Fibroblast of lung (primary cell): ENCODE data around the gene KCNC2. TPM values are rescaled to one million over a fixed set of nuclear protein-coding genes. Genes with fewer than 3 reads are reported as not detected.

Source experiments
- DNase-seq, 2 donors: peaks; one replicate each; pipeline versions ENCODE4 v3.0.0 to v3.0.0-alpha.2; 2010; ENCODE audit warnings: low read depth in 2 of 2
- H2AFZ ChIP-seq: 2 replicates; pipeline ENCODE4 v1.5.1; 2012; ENCODE audit warnings: low read length, control low read depth, inconsistent platforms
- H3K27ac ChIP-seq: 2 replicates; pipeline ENCODE4 v1.5.1; 2011; ENCODE audit warnings: low read length, control low read depth; ENCODE audit not compliant: insufficient read depth
- H3K27me3 ChIP-seq: 2 replicates; pipeline ENCODE4 v1.5.1; 2011; ENCODE audit warnings: mild to moderate bottlenecking, low read length; ENCODE audit not compliant: control insufficient read depth, insufficient read depth
- H3K36me3 ChIP-seq: 2 replicates; pipeline ENCODE4 v1.5.1; 2011; ENCODE audit warnings: low read length; ENCODE audit not compliant: control insufficient read depth, insufficient read depth
- H3K4me1 ChIP-seq: 2 replicates; pipeline ENCODE4 v1.5.1; 2011; ENCODE audit warnings: low read length; ENCODE audit not compliant: control insufficient read depth, insufficient read depth; ENCODE audit errors: extremely low read depth
- H3K4me2 ChIP-seq: 2 replicates; pipeline ENCODE4 v1.5.1; 2011; ENCODE audit warnings: low read length, control low read depth; ENCODE audit not compliant: insufficient read depth; ENCODE audit errors: extremely low read depth
- H3K4me3 ChIP-seq, 4 experiments: fragments of 200-600 bp in 1 of 4; sonication (generic) in 1 of 4; replicated peaks in 1 of 4; 2 replicates each; pipeline ENCODE4 v1.5.1; 2011 to 2016; ENCODE audit warnings: low read length in 4 of 4, low read depth in 3 of 4, mild to moderate bottlenecking in 3 of 4, control low read depth in 2 of 4, inconsistent platforms in 1 of 4, mixed read lengths in 1 of 4; ENCODE audit not compliant: insufficient read depth in 1 of 4; ENCODE audit errors: control extremely low read depth in 1 of 4
- H3K79me2 ChIP-seq: 2 replicates; pipeline ENCODE4 v1.5.1; 2012; ENCODE audit warnings: mild to moderate bottlenecking, low read length, inconsistent platforms; ENCODE audit not compliant: control insufficient read depth, insufficient read depth
- H3K9ac ChIP-seq: 2 replicates; pipeline ENCODE4 v1.5.1; 2011; ENCODE audit warnings: mild to moderate bottlenecking, low read length, control low read depth; ENCODE audit not compliant: insufficient read depth
- H3K9me3 ChIP-seq: 2 replicates; pipeline ENCODE4 v1.5.1; 2012; ENCODE audit warnings: low read depth, low read length; ENCODE audit not compliant: control insufficient read depth, insufficient read depth
- H4K20me1 ChIP-seq: 2 replicates; pipeline ENCODE4 v1.5.1; 2011; ENCODE audit warnings: low read length; ENCODE audit not compliant: control insufficient read depth, insufficient read depth; ENCODE audit errors: extremely low read depth
- EZH2 ChIP-seq: IDR thresholded peaks from 2 replicates; pipeline ENCODE4 v1.5.1; 2012; ENCODE audit warnings: low read length, control low read depth, mild to moderate bottlenecking; ENCODE audit errors: missing control alignments
- polyA plus RNA-seq, 2 donors: library from polyadenylated mRNA; depleted of rRNA in 1 of 2; stranded (reverse) in 1 of 2; unstranded in 1 of 2; fragments of >200 nt; gene quantifications; 2 replicates each; pipeline ENCODE4 v1.2.1, GENCODE V29; 2011 to 2012; ENCODE audit warnings: missing spikeins in 1 of 2
- total RNA-seq: library from RNA; depleted of rRNA; stranded (reverse); fragments of >200 nt; gene quantifications from 2 replicates; pipeline ENCODE4 v1.2.1, GENCODE V29; 2014
- TF ChIP-seq, protein P1 (sequence below), 2 donors: IDR thresholded peaks in 1 of 2; conservative IDR thresholded peaks in 1 of 2; 1 replicate in 1 of 2; 2 replicates in 1 of 2; pipeline ENCODE4 v1.5.1; 2011 to 2012; ENCODE audit warnings: low read length in 2 of 2, control low read depth in 1 of 2, inconsistent platforms in 1 of 2, low read depth in 1 of 2, mild to moderate bottlenecking in 1 of 2

The KCNC2 gene
- total and polyA plus RNA-seq, 2 donors (not counting 1 experiment from before 2014, with no cell fraction given) = not detected

DNA sequence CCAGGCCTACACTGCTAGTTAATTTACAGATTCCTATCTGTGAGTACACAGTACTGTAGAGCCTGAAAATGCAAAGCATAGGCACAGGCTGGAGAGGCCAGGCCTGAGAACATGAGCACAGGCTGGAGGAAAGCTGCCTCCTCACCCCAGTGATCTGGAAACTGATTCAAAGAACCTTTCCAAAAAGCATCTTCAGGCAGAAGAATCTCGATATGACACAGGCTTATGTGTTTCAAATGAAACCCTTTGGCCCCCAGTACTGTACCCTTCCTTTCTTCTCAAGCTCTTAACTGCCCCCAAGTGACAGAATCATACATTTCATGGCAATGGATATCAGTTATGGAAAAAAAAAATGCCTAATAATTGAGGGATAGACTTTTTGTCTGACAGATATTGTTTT, 122.0 kb downstream of the KCNC2 start:
- no peak overlapping the region for H3K4me2 ChIP-seq
- no peak overlapping the region for H2AFZ ChIP-seq
- no peaks in the 10 kb centered on the region for H3K27me3 ChIP-seq
- DNase-seq = peak in 1 of 2 donors; percentile 1
- H4K20me1 ChIP-seq = no peaks in the 10 kb centered on the region
- H3K9ac ChIP-seq = no peak overlapping the region
- no peaks in the 10 kb centered on the region for H3K79me2 ChIP-seq
- no peaks in the 10 kb centered on the region for H3K9me3 ChIP-seq
- H3K27ac ChIP-seq = no peak overlapping the region
- no peaks in the 10 kb centered on the region for H3K36me3 ChIP-seq
- no peaks in the 10 kb centered on the region for H3K4me1 ChIP-seq
- no peak for TF ChIP-seq EZH2
- TF ChIP-seq, protein P1, sequence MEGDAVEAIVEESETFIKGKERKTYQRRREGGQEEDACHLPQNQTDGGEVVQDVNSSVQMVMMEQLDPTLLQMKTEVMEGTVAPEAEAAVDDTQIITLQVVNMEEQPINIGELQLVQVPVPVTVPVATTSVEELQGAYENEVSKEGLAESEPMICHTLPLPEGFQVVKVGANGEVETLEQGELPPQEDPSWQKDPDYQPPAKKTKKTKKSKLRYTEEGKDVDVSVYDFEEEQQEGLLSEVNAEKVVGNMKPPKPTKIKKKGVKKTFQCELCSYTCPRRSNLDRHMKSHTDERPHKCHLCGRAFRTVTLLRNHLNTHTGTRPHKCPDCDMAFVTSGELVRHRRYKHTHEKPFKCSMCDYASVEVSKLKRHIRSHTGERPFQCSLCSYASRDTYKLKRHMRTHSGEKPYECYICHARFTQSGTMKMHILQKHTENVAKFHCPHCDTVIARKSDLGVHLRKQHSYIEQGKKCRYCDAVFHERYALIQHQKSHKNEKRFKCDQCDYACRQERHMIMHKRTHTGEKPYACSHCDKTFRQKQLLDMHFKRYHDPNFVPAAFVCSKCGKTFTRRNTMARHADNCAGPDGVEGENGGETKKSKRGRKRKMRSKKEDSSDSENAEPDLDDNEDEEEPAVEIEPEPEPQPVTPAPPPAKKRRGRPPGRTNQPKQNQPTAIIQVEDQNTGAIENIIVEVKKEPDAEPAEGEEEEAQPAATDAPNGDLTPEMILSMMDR (conservative IDR thresholded peaks at IDR 0.05 in 1 of 2, IDR thresholded peaks at IDR 0.05 in 1 of 2; ENCODE audit: low read depth in 1 of 2, low read length in 2 of 2) = no peak
- H3K4me3 ChIP-seq = no peak overlapping the region

DNA sequence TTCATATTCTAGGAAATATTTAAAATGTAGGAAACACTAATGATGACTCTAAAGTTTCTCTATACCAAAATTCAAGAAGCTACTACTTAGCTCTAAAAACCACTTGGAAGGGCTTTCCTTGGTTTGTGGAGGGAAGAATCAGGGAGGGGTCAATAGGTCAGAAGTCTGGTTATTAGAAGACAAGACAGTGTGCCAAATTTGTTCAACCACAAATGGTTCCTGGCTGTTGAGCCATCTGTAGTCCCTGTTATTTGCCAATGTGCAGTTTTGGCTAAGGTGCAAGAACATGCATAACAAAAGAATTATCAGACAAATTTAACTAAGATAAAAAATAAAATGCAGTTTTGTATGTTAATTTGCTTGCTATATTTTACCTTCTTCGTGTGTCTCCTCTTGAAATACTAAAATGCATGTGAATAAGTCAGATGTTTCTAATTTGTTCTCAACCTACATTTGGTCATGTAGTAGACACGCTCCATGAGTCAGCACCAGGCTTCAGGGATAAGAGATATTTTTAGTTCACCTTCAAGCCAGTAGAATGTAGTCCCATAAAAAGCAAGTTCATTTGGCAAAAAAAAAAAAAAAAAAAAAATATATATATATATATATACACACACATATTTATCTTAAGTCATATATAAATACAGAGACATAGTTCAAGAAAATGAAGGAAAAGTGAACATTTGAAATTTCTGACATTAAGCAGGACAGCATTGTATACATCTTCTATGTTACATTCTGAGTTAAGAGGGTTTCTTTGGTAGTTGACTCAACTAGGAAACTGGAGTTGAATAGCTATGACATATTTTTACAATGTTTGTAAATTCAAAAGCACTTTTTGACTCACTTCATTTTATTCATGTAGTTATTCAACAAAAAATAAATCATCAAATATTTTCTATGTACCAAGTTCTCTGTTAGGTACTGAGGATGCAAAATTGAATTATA, 123.3 kb downstream of the KCNC2 start:
- no peak overlapping the region for H3K4me3 ChIP-seq
- no peak overlapping the region for H3K4me2 ChIP-seq
- no peaks in the 10 kb centered on the region for H3K36me3 ChIP-seq
- H3K4me1 ChIP-seq = no peaks in the 10 kb centered on the region
- no peak overlapping the region for H3K9ac ChIP-seq
- DNase-seq = peak; percentile 1 to 83
- no peak for TF ChIP-seq EZH2
- H3K27me3 ChIP-seq = no peaks in the 10 kb centered on the region
- H3K9me3 ChIP-seq = no peaks in the 10 kb centered on the region
- H3K27ac ChIP-seq = no peak overlapping the region
- H4K20me1 ChIP-seq = no peaks in the 10 kb centered on the region
- H2AFZ ChIP-seq = no peak overlapping the region
- no peaks in the 10 kb centered on the region for H3K79me2 ChIP-seq

DNA sequence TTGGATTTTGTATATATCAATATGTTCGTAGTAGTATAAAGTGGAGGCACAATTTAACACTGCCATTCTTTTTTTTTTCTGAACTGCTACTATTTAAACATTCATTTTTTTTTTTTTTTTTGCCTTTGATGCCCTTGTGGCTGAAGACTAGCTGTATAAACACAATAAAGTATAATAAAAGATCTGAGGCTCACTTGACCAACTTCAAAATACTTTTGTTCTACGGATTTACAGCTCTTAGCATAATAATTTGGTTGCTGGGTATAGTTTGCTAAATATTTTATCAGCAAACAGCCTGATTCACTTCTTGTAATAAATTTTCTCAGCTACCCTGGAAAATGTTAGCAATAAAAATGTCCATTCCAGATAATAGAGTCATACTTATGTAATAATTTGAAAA, 128.3 kb downstream of the KCNC2 start:
- Histone ChIP-seq H3K9me3 (no peaks in the 10 kb centered on the region), H2AFZ (no peak overlapping the region), H3K79me2 (no peaks in the 10 kb centered on the region), H4K20me1 (no peaks in the 10 kb centered on the region), H3K4me2 (no peak overlapping the region), H3K4me3 (no peak overlapping the region), H3K27me3 (no peaks in the 10 kb centered on the region), H3K27ac (no peak overlapping the region), H3K4me1 (no peaks in the 10 kb centered on the region), H3K36me3 (no peaks in the 10 kb centered on the region), H3K9ac (no peak overlapping the region)
- no peak for DNase-seq
- TF ChIP-seq EZH2 = no peak
- TF ChIP-seq, protein P1 (conservative IDR thresholded peaks at IDR 0.05 in 1 of 2, IDR thresholded peaks at IDR 0.05 in 1 of 2; ENCODE audit: low read depth in 1 of 2, low read length in 2 of 2) = no peak
